IMR-90 (cell line): ENCODE results near the gene DOCK1. TPM values are rescaled to one million over a fixed set of nuclear protein-coding genes. Genes with fewer than 3 reads are reported as not detected.

ENCODE experiments used
- ATAC-seq: fragments of 200-7000 bp; cut with Tn5 transposase; 2 replicates; pipeline ENCODE4 v1.9.1; 2020; ENCODE audit warnings: low read depth, mild to moderate bottlenecking, moderate library complexity
- BruUV-seq: library from RNA; stranded (reverse); fragments of 400-500 nt; replicated peaks from 2 replicates; lab custom pipeline; 2021; lab: Mats Ljungman, UMichigan
- CTCF ChIA-PET: fragments of 300-600 bp; formaldehyde crosslinking; extraction: SDS; loops from one replicate; lab custom pipeline; 2021; ENCODE audit warnings: antibody characterized with exemption; lab: Yijun Ruan, JAX
- POLR2A ChIA-PET: fragments of 300-600 bp; sonication (Branson Sonifier 250); formaldehyde crosslinking; loops from one replicate; lab custom pipeline; 2022; ENCODE audit warnings: antibody characterized with exemption; ENCODE audit not compliant: unreplicated experiment; lab: Charles Lee
- DNase-seq: peaks from one replicate; pipeline ENCODE4 v3.0.0; 2013
- H2AFZ ChIP-seq: replicated peaks from 2 replicates; pipeline ENCODE3; 2013; ENCODE audit warnings: low read length, mild to moderate bottlenecking; ENCODE audit not compliant: poor library complexity
- H2AK5ac ChIP-seq: 2 replicates; pipeline ENCODE4 v1.6.1; 2013; ENCODE audit warnings: low read depth, low read length, inconsistent platforms
- H2AK9ac ChIP-seq: replicated peaks from 2 replicates; pipeline ENCODE3; 2013; ENCODE audit warnings: mild to moderate bottlenecking, low read depth, low read length, moderate library complexity; ENCODE audit not compliant: poor library complexity
- H2BK120ac ChIP-seq: 2 replicates; pipeline ENCODE4 v1.6.1; 2013; ENCODE audit warnings: low read depth, low read length, inconsistent platforms
- H2BK15ac ChIP-seq: 3 replicates; pipeline ENCODE4 v1.6.1; 2013; ENCODE audit warnings: low read depth, low read length, inconsistent platforms
- H2BK20ac ChIP-seq: 2 replicates; pipeline ENCODE4 v1.6.1; 2013; ENCODE audit warnings: low read depth, mild to moderate bottlenecking, inconsistent platforms, low read length, moderate library complexity
- H2BK5ac ChIP-seq: 2 replicates; pipeline ENCODE4 v1.6.1; 2013; ENCODE audit warnings: mild to moderate bottlenecking, low read depth, low read length, inconsistent platforms; ENCODE audit not compliant: poor library complexity, severe bottlenecking
- H3K14ac ChIP-seq: replicated peaks from 2 replicates; pipeline ENCODE4 v1.6.1; 2013; ENCODE audit warnings: low read depth, low read length, inconsistent platforms
- H3K18ac ChIP-seq: 2 replicates; pipeline ENCODE4 v1.6.1; 2013; ENCODE audit warnings: low read depth, low read length, control low read depth
- H3K23ac ChIP-seq: 2 replicates; pipeline ENCODE4 v1.6.1; 2013; ENCODE audit warnings: low read depth, low read length, inconsistent platforms
- H3K27ac ChIP-seq: 2 replicates; pipeline ENCODE4 v1.5.1; 2013; ENCODE audit warnings: mild to moderate bottlenecking, control low read depth, low read length; ENCODE audit not compliant: insufficient read depth
- H3K27me3 ChIP-seq: 2 replicates; pipeline ENCODE4 v1.6.1; 2013; ENCODE audit warnings: low read length; ENCODE audit not compliant: control insufficient read depth, insufficient read depth
- H3K36me3 ChIP-seq: 2 replicates; pipeline ENCODE4 v1.6.1; 2013; ENCODE audit warnings: low read length, mixed read lengths; ENCODE audit not compliant: control insufficient read depth, insufficient read depth
- H3K4ac ChIP-seq: 2 replicates; pipeline ENCODE4 v1.6.1; 2013; ENCODE audit warnings: low read depth, low read length, inconsistent platforms
- H3K4me1 ChIP-seq: 2 replicates; pipeline ENCODE4 v1.6.1; 2013; ENCODE audit warnings: low read length, mixed read lengths; ENCODE audit not compliant: control insufficient read depth, insufficient read depth
- H3K4me2 ChIP-seq: 2 replicates; pipeline ENCODE4 v1.6.1; 2013; ENCODE audit warnings: low read depth, mild to moderate bottlenecking, control low read depth, low read length, moderate library complexity
- H3K4me3 ChIP-seq: 2 replicates; pipeline ENCODE4 v1.5.1; 2013; ENCODE audit warnings: low read depth, mild to moderate bottlenecking, control low read depth, low read length, moderate library complexity; ENCODE audit not compliant: insufficient read depth
- H3K56ac ChIP-seq: 2 replicates; pipeline ENCODE4 v1.6.1; 2013; ENCODE audit warnings: low read length, inconsistent platforms; ENCODE audit not compliant: insufficient read depth; ENCODE audit errors: extremely low read depth
- H3K79me1 ChIP-seq, 2 experiments: 2 replicates each; pipeline ENCODE4 v1.6.1; 2013; ENCODE audit warnings: low read length in 2 of 2, inconsistent platforms in 1 of 2, low read depth in 1 of 2
- H3K9ac ChIP-seq: 2 replicates; pipeline ENCODE4 v1.6.1; 2013; ENCODE audit warnings: low read depth, low read length, control low read depth
- H3K9me1 ChIP-seq: 2 replicates; pipeline ENCODE4 v1.6.1; 2013; ENCODE audit warnings: low read length, inconsistent platforms; ENCODE audit not compliant: insufficient read depth
- H3K9me3 ChIP-seq: 2 replicates; pipeline ENCODE4 v1.6.1; 2013; ENCODE audit warnings: low read length; ENCODE audit not compliant: control insufficient read depth, insufficient read depth
- H4K20me1 ChIP-seq: 2 replicates; pipeline ENCODE4 v1.6.1; 2013; ENCODE audit warnings: low read length, inconsistent platforms; ENCODE audit not compliant: insufficient read depth
- H4K5ac ChIP-seq: 2 replicates; pipeline ENCODE4 v1.6.1; 2013; ENCODE audit warnings: mild to moderate bottlenecking, low read depth, low read length, control low read depth
- H4K8ac ChIP-seq, 2 experiments: 2 replicates each; pipeline ENCODE4 v1.6.1; 2013; ENCODE audit warnings: low read depth in 2 of 2, low read length in 2 of 2, control low read depth in 1 of 2, inconsistent platforms in 1 of 2
- H4K91ac ChIP-seq: 2 replicates; pipeline ENCODE4 v1.6.1; 2013; ENCODE audit warnings: low read depth, low read length, inconsistent platforms; ENCODE audit not compliant: insufficient read depth
- CEBPB ChIP-seq: IDR thresholded peaks from 2 replicates; pipeline ENCODE4 v1.6.1; 2012; ENCODE audit warnings: low read depth, low read length, improper control_type of control experiment
- CHD1 ChIP-seq: IDR thresholded peaks from 2 replicates; pipeline ENCODE4 v1.6.1; 2012; ENCODE audit warnings: low read depth, low read length, improper control_type of control experiment
- MAZ ChIP-seq: IDR thresholded peaks from 2 replicates; pipeline ENCODE4 v1.6.1; 2012; ENCODE audit warnings: low read depth, mild to moderate bottlenecking, low read length, improper control_type of control experiment, moderate library complexity, borderline replicate concordance
- MXI1 ChIP-seq: IDR thresholded peaks from 2 replicates; pipeline ENCODE4 v1.6.1; 2012; ENCODE audit warnings: low read depth, mild to moderate bottlenecking, low read length, moderate library complexity, borderline replicate concordance
- NFE2L2 ChIP-seq: fragments of 150-350 bp; IDR thresholded peaks from 2 replicates; pipeline ENCODE4 v1.6.1; 2016; ENCODE audit warnings: low read depth, mild to moderate bottlenecking, low read length
- USF2 ChIP-seq: fragments of 150-350 bp; IDR thresholded peaks from 2 replicates; pipeline ENCODE4 v1.6.1; 2017; ENCODE audit warnings: mild to moderate bottlenecking, antibody characterized with exemption, low read length, low read depth
- WGBS, 2 experiments: methylation state at CpG; one replicate each; pipeline versions ENCODE4 v1.1.5 to v1.1.7; 2013; ENCODE audit warnings: missing lambda C conversion rate in 2 of 2; ENCODE audit not compliant: insufficient read length in 1 of 2; ENCODE audit errors: extremely low coverage in 2 of 2; 5-methylcytosine and 5-hydroxymethylcytosine counted together
- dilution Hi-C: fragments of 300-500 bp; cut with HindIII; formaldehyde crosslinking; loops from one replicate; pipeline ENCODE4 v1.14.3; 2018; ENCODE audit warnings: low sequenced_read_pairs; ENCODE audit not compliant: unreplicated experiment
- in situ Hi-C: fragments of 300-500 bp; cut with MboI; formaldehyde crosslinking; loops from 3 replicates; pipeline ENCODE4 v1.14.3; 2019; ENCODE audit warnings: low sequenced_read_pairs, inconsistent platforms, mixed read lengths
- intact Hi-C: fragments of 100-400 bp; cut with micrococcal nuclease; formaldehyde crosslinking; loops from 2 replicates; pipeline ENCODE4 v1.10.0; 2022
- polyA plus RNA-seq, 3 experiments: library from polyadenylated mRNA; depleted of rRNA; stranded (reverse); fragments of >200 nt; gene quantifications; 2 replicates each; pipeline ENCODE4 v1.2.3, GENCODE V29; 2012; ENCODE audit warnings: low replicate concordance in 1 of 3
- total RNA-seq: library from RNA; depleted of rRNA; stranded (reverse); fragments of >200 nt; gene quantifications from 2 replicates; pipeline ENCODE4 v1.2.3, GENCODE V29; 2012

The DOCK1 gene
- total and polyA plus RNA-seq, 2 of the 4 experiments (the other 2 are of a cell fraction): 28.2 to 71.0 TPM

- Histone ChIP-seq H3K23ac (no peak overlapping the region), H3K18ac (no peak overlapping the region), H2BK15ac (no peak overlapping the region), H4K91ac (no peak overlapping the region), H4K5ac (no peak overlapping the region), H3K9me3 (no peaks in the 10 kb centered on the region), H3K4me1 (no peaks in the 10 kb centered on the region), H2BK5ac (no peak overlapping the region), H3K27me3 (no peaks in the 10 kb centered on the region), H2AFZ (no peak overlapping the region), H2AK9ac (no peak overlapping the region), H2AK5ac (no peak overlapping the region), H3K9me1 (peaks cover 2% of the 10 kb centered on the region; the same call in 1 of the 2 replicates), H3K4me2 (no peak overlapping the region), H3K36me3 (peaks cover 64% of the 10 kb centered on the region), H4K20me1 (no peaks in the 10 kb centered on the region), H4K8ac (no peak overlapping the region), H2BK20ac (no peak overlapping the region), H3K4me3 (no peak overlapping the region), H3K79me1 (no peaks in the 10 kb centered on the region), H3K56ac (no peak overlapping the region), H3K14ac (no peak overlapping the region), H3K27ac (no peak overlapping the region), H3K4ac (no peak overlapping the region), H2BK120ac (no peak overlapping the region), H3K9ac (no peak overlapping the region)
- BruUV-seq: no TSS peak
- ChIA-PET POLR2A (no interaction called here), CTCF (no interaction called here)
- intact Hi-C loops: no loop called here
- dilution Hi-C loops: no loop called here
- no CpG with 5 or more reads among the region's 5 CpGs for WGBS, 2 experiments
- no peak for ATAC-seq
- TF ChIP-seq CEBPB (no peak), MXI1 (no peak), USF2 (no peak), MAZ (no peak), CHD1 (no peak), NFE2L2 (no peak)
- no peak for DNase-seq
- in situ Hi-C loops: no loop called here
Measured at GRCh38 chr10:127442220-127442525, 536.9 kb downstream of the DOCK1 start.
